ENCODE measurements around the gene SRD5A3.

The SRD5A3 gene

DNA sequence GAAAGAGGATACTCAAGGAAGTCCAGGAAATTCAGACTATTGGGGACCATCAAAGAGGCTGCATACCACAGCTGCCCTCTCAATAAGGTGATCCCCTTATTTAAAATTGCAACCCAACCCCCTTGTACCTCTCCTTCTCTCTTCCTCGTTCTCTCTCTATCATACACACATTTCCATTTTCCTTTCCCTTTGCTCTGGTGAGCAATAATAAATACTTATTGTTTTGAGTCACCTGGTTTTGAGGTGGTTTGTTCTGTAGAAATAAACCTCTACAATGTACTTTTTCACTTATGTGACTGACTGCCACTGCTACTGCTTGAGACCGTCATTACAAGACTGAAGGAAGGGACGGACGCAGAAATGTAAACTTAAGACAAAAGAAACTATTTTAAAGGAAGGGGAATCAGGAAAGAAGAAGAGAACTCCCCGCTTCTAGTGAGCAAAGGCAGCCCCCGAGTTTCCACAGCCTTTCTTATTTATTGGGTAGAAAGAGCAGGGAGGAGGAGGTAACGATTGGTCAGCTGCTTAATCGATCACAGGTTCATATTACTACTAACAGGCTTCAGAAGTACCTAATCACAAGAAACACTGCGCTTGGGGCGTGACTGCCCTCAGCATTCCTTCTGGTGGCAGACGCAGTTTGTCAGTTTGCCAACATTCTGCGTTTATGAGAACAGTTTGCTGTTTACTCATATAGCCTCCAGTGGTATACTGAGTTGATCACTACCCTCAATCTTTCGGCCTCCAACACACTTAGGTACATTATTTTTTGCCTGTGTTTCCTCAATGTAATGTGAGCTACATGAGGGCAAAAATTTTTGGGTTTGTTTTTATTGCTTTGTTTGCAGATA is 32.8 kb downstream of the SRD5A3 start:
- Histone ChIP-seq H2AFZ (ENCODE audit: low read depth) (no peak overlapping the region), H3K4me2 (no peak overlapping the region), H3K4me3 (IDR thresholded peaks at IDR 0.05; ENCODE audit: insufficient read depth, low read depth, low read length) (no peak overlapping the region), H3K79me2 (ENCODE audit: insufficient read depth, low read depth) (no peaks in the 10 kb centered on the region), H3K9ac (no peak overlapping the region), H4K20me1 (ENCODE audit: insufficient read depth) (no peaks in the 10 kb centered on the region), H3K36me3 (ENCODE audit: insufficient read depth) (no peaks in the 10 kb centered on the region), H3K27me3 (ENCODE audit: insufficient read depth, low read depth) (no peaks in the 10 kb centered on the region), H3K27ac (no peak overlapping the region), H3K4me1 (ENCODE audit: low read depth, poor library complexity, severe bottlenecking) (peaks cover 14% of the 10 kb centered on the region)
- TF ChIP-seq, protein P1, sequence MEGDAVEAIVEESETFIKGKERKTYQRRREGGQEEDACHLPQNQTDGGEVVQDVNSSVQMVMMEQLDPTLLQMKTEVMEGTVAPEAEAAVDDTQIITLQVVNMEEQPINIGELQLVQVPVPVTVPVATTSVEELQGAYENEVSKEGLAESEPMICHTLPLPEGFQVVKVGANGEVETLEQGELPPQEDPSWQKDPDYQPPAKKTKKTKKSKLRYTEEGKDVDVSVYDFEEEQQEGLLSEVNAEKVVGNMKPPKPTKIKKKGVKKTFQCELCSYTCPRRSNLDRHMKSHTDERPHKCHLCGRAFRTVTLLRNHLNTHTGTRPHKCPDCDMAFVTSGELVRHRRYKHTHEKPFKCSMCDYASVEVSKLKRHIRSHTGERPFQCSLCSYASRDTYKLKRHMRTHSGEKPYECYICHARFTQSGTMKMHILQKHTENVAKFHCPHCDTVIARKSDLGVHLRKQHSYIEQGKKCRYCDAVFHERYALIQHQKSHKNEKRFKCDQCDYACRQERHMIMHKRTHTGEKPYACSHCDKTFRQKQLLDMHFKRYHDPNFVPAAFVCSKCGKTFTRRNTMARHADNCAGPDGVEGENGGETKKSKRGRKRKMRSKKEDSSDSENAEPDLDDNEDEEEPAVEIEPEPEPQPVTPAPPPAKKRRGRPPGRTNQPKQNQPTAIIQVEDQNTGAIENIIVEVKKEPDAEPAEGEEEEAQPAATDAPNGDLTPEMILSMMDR (conservative IDR thresholded peaks at IDR 0.05; ENCODE audit: low read depth, low read length): no peak

DNA sequence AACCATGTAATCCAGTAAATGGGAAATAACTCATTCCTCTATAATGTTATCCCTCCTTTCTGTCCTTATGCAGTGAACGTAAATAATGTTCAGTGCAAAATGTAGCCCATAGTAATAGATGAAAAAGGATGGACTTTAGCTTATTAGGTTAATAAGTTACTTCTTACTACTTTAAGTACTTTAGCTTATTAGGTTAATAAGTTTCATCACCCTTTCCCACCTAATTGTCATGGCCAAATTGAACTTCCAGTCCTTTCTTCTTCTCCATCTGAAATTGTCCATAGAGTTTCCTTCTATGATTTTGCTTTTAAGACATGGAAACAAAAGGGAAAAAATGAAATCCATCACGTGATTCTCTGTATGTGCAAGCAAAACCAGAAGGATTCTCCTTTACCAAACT is 34.5 kb downstream of the SRD5A3 start:
- H4K20me1 ChIP-seq (ENCODE audit: insufficient read depth): no peaks in the 10 kb centered on the region
- H3K27me3 ChIP-seq (ENCODE audit: insufficient read depth, low read depth): no peaks in the 10 kb centered on the region
- H2AFZ ChIP-seq (ENCODE audit: low read depth): no peak overlapping the region
- no peak overlapping the region for H3K4me2 ChIP-seq
- no peak overlapping the region for H3K9ac ChIP-seq
- H3K36me3 ChIP-seq (ENCODE audit: insufficient read depth): no peaks in the 10 kb centered on the region
- no peak overlapping the region for H3K4me3 ChIP-seq (IDR thresholded peaks at IDR 0.05; ENCODE audit: insufficient read depth, low read depth, low read length)
- TF ChIP-seq, protein P1 (conservative IDR thresholded peaks at IDR 0.05; ENCODE audit: low read depth, low read length): no peak
- H3K27ac ChIP-seq: no peak overlapping the region
- H3K4me1 ChIP-seq (ENCODE audit: low read depth, poor library complexity, severe bottlenecking): peaks cover 17% of the 10 kb centered on the region
- no peaks in the 10 kb centered on the region for H3K79me2 ChIP-seq (ENCODE audit: insufficient read depth, low read depth)

DNA sequence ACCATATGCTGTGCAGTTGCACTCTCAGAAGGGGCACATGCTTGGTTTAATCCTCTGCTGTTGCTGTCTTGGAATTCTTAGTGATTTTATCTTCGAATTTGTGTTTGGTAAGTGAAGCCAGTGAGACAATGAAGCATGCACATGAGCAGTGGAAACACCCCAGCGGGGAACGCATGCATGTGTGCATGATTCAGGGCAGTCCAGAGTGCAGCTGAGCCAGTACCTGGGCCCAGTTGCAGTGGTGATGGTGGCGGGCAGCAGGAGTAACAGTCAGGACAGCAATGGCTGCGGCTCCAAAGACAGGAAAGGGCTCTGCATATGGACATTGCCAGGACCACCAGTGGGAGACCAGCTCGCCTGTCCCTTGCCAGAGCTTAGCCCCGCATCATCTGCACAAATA is 35.5 kb downstream of the SRD5A3 start:
- H3K4me1 ChIP-seq (ENCODE audit: low read depth, poor library complexity, severe bottlenecking): peaks cover 23% of the 10 kb centered on the region
- no peak overlapping the region for H3K9ac ChIP-seq
- H3K27me3 ChIP-seq (ENCODE audit: insufficient read depth, low read depth): no peaks in the 10 kb centered on the region
- no peak overlapping the region for H2AFZ ChIP-seq (ENCODE audit: low read depth)
- no peak overlapping the region for H3K4me3 ChIP-seq (IDR thresholded peaks at IDR 0.05; ENCODE audit: insufficient read depth, low read depth, low read length)
- H4K20me1 ChIP-seq (ENCODE audit: insufficient read depth): no peaks in the 10 kb centered on the region
- no peaks in the 10 kb centered on the region for H3K79me2 ChIP-seq (ENCODE audit: insufficient read depth, low read depth)
- no peak overlapping the region for H3K4me2 ChIP-seq
- H3K27ac ChIP-seq: no peak overlapping the region
- TF ChIP-seq, protein P1 (conservative IDR thresholded peaks at IDR 0.05; ENCODE audit: low read depth, low read length): no peak
- H3K36me3 ChIP-seq (ENCODE audit: insufficient read depth): no peaks in the 10 kb centered on the region

DNA sequence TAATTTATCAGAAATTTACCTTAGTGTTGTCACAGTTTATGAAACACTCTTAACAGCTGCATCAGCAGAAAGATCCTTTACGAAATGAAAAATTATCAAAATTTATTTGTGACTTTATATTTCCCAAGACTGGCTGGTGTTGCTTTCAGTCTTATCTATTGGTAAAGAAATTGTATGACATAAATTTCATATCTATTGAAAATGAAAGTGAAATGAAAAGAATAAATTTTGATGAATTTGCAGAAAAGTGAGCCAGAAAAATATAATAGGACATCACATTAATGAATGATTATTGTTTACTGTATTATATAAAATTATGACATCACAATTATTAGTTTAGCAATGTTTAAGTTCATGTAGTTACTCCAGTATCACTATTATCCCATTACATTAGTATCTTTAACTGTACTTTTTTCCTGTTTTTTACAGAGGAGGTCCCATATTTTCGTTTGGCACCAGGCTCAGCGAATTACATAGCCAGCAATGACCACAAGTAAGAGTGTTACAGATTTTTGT is 36.5 kb downstream of the SRD5A3 start:
- peaks cover 24% of the 10 kb centered on the region for H3K4me1 ChIP-seq (ENCODE audit: low read depth, poor library complexity, severe bottlenecking)
- TF ChIP-seq, protein P1 (conservative IDR thresholded peaks at IDR 0.05; ENCODE audit: low read depth, low read length): no peak
- no peaks in the 10 kb centered on the region for H4K20me1 ChIP-seq (ENCODE audit: insufficient read depth)
- H3K27ac ChIP-seq: no peak overlapping the region
- H2AFZ ChIP-seq (ENCODE audit: low read depth): no peak overlapping the region
- H3K36me3 ChIP-seq (ENCODE audit: insufficient read depth): no peaks in the 10 kb centered on the region
- H3K4me2 ChIP-seq: peak overlapping the region; percentile 37
- no peaks in the 10 kb centered on the region for H3K27me3 ChIP-seq (ENCODE audit: insufficient read depth, low read depth)
- H3K9ac ChIP-seq: no peak overlapping the region
- no peaks in the 10 kb centered on the region for H3K79me2 ChIP-seq (ENCODE audit: insufficient read depth, low read depth)
- no peak overlapping the region for H3K4me3 ChIP-seq (IDR thresholded peaks at IDR 0.05; ENCODE audit: insufficient read depth, low read depth, low read length)
